Measurements from ENCODE around the gene CD3E. TPM values are rescaled to one million over a fixed set of nuclear protein-coding genes. Genes with fewer than 3 reads are reported as not detected.

CD3E gene
- total and polyA plus RNA-seq, 10 donors = 20.5 to 89.2 (median 55.0) TPM

DNA sequence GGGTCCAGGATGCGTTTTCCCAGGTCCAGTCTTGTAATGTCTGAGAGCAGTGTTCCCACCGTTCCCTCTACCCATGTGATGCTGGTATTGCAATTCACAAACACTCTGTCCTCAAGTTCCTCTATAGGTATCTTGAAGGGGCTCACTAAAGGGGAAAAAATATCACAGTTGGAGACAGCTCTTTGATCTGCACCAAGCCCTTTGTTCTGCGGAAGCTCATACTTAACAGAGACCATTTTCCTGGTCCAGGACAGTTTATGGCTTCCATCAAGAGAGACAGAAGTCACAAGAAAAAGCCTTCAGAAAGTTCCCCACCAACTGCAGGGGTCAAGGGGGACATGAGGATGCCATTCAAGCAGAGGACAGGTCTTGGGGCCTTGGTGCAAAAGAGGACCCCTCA is 35.9 kb downstream of the CD3E start:
- Histone ChIP-seq H3K9me3 (no peaks in the 10 kb centered on the region), H3K36me3 (no peaks in the 10 kb centered on the region), H3K27ac (peak overlapping the region in 5 of 8 donors; percentile 15 to 89 (median 78)), H3K4me1 (peaks cover 0 to 27% (median 9%) of the 10 kb centered on the region in 6 donors), H3K4me3 (peak overlapping the region in 6 of 8 donors; percentile 35 to 67 (median 39)), H3K27me3 (replicated peaks in 1 of 7) (peaks cover 0 to 14% (median 0%) of the 10 kb centered on the region in 7 donors)
- no peak for DNase-seq
- 69 to 83% (median 81%) methylated on average over 3 of the region's 3 CpGs for WGBS, 5 donors
- TF ChIP-seq, protein P1, sequence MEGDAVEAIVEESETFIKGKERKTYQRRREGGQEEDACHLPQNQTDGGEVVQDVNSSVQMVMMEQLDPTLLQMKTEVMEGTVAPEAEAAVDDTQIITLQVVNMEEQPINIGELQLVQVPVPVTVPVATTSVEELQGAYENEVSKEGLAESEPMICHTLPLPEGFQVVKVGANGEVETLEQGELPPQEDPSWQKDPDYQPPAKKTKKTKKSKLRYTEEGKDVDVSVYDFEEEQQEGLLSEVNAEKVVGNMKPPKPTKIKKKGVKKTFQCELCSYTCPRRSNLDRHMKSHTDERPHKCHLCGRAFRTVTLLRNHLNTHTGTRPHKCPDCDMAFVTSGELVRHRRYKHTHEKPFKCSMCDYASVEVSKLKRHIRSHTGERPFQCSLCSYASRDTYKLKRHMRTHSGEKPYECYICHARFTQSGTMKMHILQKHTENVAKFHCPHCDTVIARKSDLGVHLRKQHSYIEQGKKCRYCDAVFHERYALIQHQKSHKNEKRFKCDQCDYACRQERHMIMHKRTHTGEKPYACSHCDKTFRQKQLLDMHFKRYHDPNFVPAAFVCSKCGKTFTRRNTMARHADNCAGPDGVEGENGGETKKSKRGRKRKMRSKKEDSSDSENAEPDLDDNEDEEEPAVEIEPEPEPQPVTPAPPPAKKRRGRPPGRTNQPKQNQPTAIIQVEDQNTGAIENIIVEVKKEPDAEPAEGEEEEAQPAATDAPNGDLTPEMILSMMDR (IDR thresholded peaks at IDR 0.05 in 8 of 11, conservative IDR thresholded peaks at IDR 0.05 in 3 of 11) = no peak
- TF ChIP-seq POLR2A (IDR thresholded peaks at IDR 0.05) (no peak), POLR2AphosphoS5 (IDR thresholded peaks at IDR 0.05) (no peak)
- intact Hi-C loops (cut with DNase I; ENCODE audit: low total_unique reads) = no loop called here

DNA sequence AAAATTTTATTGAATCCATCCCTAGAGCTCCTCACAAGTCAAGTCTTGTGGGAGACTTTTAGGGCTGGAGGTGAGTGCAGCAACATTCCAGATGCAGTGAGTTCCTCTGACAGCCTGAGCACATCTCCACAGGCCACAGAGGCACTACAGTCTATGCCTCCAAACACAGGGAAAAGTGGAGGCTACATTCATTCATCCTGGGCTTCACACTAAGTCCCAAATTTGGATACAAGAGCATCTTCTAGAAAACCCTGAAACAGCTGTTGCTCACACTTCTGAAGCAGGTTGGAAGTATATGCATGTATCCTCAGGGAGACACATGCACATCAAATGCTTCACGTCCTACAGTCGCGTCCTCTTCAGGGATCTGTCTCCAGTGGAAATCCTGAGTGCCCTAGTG is 36.7 kb downstream of the CD3E start:
- intact Hi-C loops (cut with DNase I; ENCODE audit: low total_unique reads) = no loop called here
- peaks cover 0 to 14% (median 0%) of the 10 kb centered on the region in 7 donors for H3K27me3 ChIP-seq (replicated peaks in 1 of 7)

DNA sequence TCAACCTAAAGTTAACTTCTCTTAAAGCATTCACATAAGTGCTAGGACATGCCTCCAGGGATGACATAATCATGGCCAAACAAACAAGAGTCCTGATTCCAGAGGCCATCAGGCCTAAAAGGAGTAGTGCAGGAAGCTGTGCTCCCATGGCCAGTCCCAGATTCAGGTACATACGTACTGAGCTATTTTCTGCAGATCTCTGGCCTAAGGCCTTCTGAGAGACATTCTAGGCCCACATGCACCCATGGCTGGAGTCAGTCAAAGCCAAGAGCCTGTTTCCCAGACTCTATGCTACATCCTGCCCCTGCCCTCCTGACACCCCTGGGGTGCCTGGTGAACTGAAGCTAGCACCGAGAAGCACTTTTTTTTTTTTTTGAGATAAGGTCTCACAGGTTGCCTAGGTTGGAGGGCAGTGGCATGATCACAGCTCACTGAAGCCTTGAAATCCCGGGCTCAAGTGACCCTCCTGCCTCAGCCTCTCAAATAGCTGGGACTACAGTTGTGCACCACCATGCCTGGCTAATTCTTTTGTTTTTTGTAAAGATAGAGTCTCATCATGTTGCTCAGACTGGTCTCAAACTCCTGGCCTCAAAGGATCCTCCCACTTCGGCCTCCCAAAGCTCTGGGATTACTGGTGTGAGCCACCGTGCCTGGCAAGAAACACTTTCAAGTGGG is 37.4 kb downstream of the CD3E start:
- peak overlapping the region; percentile 30 to 89 (median 70) for H3K27ac ChIP-seq
- peaks cover 0 to 30% (median 9%) of the 10 kb centered on the region in 6 donors for H3K4me1 ChIP-seq
- H3K36me3 ChIP-seq = no peaks in the 10 kb centered on the region
- H3K27me3 ChIP-seq (replicated peaks in 1 of 7) = peaks cover 0 to 14% (median 0%) of the 10 kb centered on the region in 7 donors
- H3K4me3 ChIP-seq = peak overlapping the region; percentile 25 to 67 (median 38)
- DNase-seq = no peak
- whole genome bisulfite sequencing, 5 donors = 73 to 83% (median 79%) methylated on average over 5 of the region's 5 CpGs
- intact Hi-C loops (cut with DNase I; ENCODE audit: low total_unique reads) = no loop called here
- H3K9me3 ChIP-seq = no peaks in the 10 kb centered on the region
- TF ChIP-seq, protein P1 (IDR thresholded peaks at IDR 0.05 in 8 of 11, conservative IDR thresholded peaks at IDR 0.05 in 3 of 11) = no peak
- no peak for TF ChIP-seq POLR2AphosphoS5 (IDR thresholded peaks at IDR 0.05)
- no peak for TF ChIP-seq POLR2A (IDR thresholded peaks at IDR 0.05)

More for the DNA sequence above, 36.7 kb downstream of the CD3E start:
- peak overlapping the region in 5 of 8 donors; percentile 38 to 89 (median 78) for H3K27ac ChIP-seq
- H3K9me3 ChIP-seq = no peaks in the 10 kb centered on the region
- peak overlapping the region; percentile 25 to 67 (median 38) for H3K4me3 ChIP-seq
- WGBS, 5 donors = 75 to 93% (median 84%) methylated on average over 3 of the region's 3 CpGs
- peaks cover 0 to 27% (median 9%) of the 10 kb centered on the region in 6 donors for H3K4me1 ChIP-seq
- H3K36me3 ChIP-seq = no peaks in the 10 kb centered on the region
- no peak for DNase-seq
- TF ChIP-seq, protein P1 (IDR thresholded peaks at IDR 0.05 in 8 of 11, conservative IDR thresholded peaks at IDR 0.05 in 3 of 11) = no peak
- TF ChIP-seq POLR2A (IDR thresholded peaks at IDR 0.05) (no peak), POLR2AphosphoS5 (IDR thresholded peaks at IDR 0.05) (no peak)

DNA sequence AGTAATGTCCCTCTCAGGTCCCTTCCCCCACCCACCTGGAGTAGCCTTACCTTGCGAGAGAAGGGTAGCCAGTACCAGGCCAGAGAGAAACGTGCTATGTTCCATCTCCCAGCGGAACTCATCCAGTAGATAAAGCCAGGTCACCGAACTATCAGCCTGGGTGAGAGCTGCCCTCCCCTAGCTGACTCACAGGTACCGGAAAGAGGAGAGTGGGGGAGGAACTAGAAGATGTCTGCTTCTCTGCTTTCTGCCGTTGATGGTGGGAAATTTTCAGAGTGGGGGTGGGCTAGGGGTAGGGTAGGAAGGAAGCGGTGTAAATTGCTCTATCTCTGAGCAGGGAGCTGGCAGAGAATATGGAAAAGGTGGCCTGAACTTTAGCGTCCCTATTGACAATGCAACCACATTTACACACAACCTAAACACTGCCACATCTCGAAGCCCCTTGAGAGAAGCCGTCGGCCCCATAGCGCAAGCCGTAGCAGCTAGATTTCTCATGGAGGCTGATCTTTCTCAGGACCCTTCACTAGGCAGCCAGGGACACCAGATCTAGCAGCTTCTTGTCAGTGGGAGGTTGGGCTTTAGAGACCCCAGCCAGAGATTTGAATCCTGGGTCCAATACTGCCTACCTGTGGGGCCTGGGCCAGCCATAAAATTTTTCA is 38.1 kb downstream of the CD3E start, which contains the start of gene CD3D:
Gene CD3D, minus strand, starts transcription at position 203 of the 659 bp plus-strand sequence. Its CDS starts 98 bp downstream, at position 105.
- no peak for DNase-seq
- intact Hi-C loops (cut with DNase I; ENCODE audit: low total_unique reads) = no loop called here
- Histone ChIP-seq H3K27me3 (replicated peaks in 1 of 7) (peaks cover 0 to 14% (median 0%) of the 10 kb centered on the region in 7 donors), H3K9me3 (no peaks in the 10 kb centered on the region), H3K27ac (peak within 1 kb of the TSS; percentile 43 to 89 (median 70)), H3K36me3 (no peaks in the 10 kb centered on the region), H3K4me1 (peaks cover 0 to 36% (median 11%) of the 10 kb centered on the region in 6 donors), H3K4me3 (peak within 1 kb of the TSS; percentile 25 to 67 (median 38))
- TF ChIP-seq, protein P1 (IDR thresholded peaks at IDR 0.05 in 8 of 11, conservative IDR thresholded peaks at IDR 0.05 in 3 of 11) = no peak
- TF ChIP-seq POLR2AphosphoS5 (IDR thresholded peaks at IDR 0.05) (peak in 1 of 3 donors; percentile 45), POLR2A (IDR thresholded peaks at IDR 0.05) (no peak)
- 70 to 79% (median 77%) methylated on average over 13 of the region's 13 CpGs for WGBS, 5 donors
